WI38 (cell line): ENCODE results near the gene INTS7.

ENCODE experiments used
- H3K4me3 ChIP-seq: 2 replicates; pipeline ENCODE4 v1.5.1; 2011; ENCODE audit warnings: low read depth, mild to moderate bottlenecking, control low read depth, low read length
- CTCF ChIP-seq: IDR thresholded peaks from 2 replicates; pipeline ENCODE4 v1.5.1; 2012; ENCODE audit warnings: low read depth, mild to moderate bottlenecking, control low read depth, low read length

INTS7 gene

DNA sequence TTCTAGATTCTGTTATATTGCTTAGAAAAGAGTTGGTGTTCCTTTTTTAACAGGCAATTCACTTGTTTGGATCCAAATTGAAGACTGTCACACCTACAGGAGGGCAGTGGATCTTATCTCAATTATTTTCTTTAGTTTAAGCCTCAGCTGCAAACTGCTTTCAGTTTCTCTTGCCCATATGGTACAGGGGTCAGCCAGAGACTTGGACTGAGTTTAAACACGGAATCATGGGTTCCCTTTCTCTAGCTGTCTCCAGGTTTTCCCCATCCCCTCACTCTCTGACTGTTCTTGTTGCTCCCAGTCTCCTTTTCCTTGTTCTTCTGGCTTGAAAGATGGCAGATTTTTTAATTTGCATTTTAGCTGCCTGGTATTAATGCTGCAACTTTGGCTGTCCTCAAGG, 18.6 kb upstream of the INTS7 start:
- no peak for TF ChIP-seq CTCF
- no peak overlapping the region for H3K4me3 ChIP-seq

DNA sequence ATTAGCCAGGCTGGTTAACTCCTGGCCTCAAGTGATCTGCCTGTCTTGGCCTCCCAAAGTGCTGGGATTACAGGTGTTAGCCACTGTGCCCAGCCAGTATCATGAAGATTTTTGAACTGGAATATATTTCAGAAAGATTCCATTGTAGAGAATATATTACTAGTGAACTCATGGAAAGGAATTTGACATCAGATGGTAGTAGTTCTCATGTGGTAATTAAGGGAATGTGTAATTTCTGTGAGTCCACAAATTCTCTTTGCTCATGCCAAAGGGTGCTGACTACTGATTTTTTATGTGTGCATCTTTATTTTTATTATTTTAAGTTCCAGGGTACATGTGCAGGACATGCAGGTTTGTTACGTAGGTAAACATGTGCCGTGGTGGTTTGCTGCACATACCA, 10.6 kb upstream of the INTS7 start:
- no peak overlapping the region for H3K4me3 ChIP-seq
- no peak for TF ChIP-seq CTCF

DNA sequence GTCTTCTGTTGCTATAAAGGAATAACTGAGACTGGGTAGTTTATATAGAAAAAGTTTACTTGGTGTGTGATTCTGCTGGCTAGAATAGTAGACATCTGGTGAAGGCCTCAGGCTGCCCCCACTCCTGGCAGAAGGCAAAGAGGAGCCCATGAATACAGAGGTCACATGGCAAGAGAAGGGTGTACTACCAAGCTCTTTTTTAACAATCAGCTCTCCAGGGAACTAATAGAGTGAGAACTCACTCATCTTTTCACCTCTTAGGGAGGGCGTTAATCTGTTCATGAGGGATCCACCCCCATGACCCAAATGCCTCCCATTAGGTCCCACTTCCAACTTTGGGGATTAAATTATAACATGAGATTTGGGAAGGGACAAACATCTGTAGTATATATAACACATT, 9.5 kb upstream of the INTS7 start:
- no peak for TF ChIP-seq CTCF
- H3K4me3 ChIP-seq: no peak overlapping the region

DNA sequence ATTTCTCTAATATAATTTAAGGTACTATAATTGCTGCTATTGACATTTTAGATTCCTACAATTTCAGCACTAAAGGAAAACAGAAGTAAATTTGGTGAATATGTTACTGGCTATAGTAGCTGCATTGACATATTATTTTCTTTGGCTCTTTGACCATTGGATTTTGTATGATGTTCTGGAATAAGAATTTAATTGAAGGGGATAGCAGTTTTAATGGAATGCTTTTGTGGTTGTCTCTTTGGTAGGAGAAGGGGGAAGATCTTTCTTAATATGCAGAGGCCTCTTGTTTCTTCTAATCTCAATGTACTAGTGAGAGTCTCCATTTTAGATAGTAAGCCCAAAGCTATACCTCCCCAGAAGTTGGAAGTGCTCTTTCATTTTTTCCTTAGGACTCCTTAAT, 7.1 kb upstream of the INTS7 start:
- no peak for TF ChIP-seq CTCF
- H3K4me3 ChIP-seq: no peak overlapping the region

- H3K4me3 ChIP-seq: no peak overlapping the region; the same call in 1 of the 2 replicates
Observed at GRCh38 chr1:212040629-212041412, 5.5 kb upstream of the INTS7 start.

GRCh38 chr1:212039622-212040021, 4.3 kb upstream of the INTS7 start:
- TF ChIP-seq CTCF: no peak
- no peak overlapping the region for H3K4me3 ChIP-seq

More at GRCh38 chr1:212040629-212041412, 5.5 kb upstream of the INTS7 start:
- no peak for TF ChIP-seq CTCF

DNA sequence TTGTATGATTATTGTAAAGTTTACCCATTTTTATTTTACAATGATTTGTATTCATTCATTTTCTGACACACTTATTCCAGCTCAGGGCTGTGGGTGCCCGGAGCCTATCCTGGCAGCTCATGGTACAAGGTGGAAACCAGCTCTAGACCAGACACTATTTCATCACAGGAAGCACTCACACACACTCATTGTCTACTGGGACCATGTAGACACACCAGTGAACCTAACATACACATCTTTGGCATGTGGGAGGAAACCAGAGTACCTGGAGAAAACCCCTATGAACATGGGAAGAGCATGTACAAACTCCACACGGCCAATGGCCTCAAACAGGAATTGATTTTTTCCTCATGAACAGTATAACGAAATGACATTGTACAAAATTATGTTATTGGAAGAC, 2.5 kb upstream of the INTS7 start:
- TF ChIP-seq CTCF: no peak
- H3K4me3 ChIP-seq: no peak overlapping the region
